ENCODE results near the gene RNF175.
A peak's percentile ranks its signal among the peaks of the same experiment; 100 is the strongest.

The RNF175 gene

DNA sequence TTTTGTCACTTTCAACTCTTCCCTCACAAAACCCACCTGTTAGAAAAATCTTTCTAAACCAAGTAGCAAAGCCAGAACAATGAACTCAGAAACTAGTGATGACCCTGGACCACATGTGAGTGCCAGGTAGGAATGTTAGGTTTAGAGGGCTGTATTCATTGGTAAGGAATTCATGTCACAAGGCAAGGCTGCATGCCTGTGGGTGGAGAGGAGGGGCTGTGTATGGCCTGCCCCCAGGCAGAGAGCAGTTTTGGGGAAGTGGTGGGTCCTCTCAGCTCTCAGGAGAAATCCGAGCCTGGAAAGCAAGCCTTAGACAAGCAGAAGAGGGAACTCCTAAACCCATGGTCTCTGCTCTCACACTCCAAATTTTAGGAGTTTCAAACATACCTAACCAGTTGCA lies 2.4 kb downstream of the RNF175 start:
- DNase-seq (ENCODE audit: insufficient read length, low spot score) (no peak), FAIRE-seq (no peak)
- no peak for TF ChIP-seq POLR2A (IDR thresholded peaks at IDR 0.05; ENCODE audit: low read depth, low read length)
- TF ChIP-seq PAX5 (IDR thresholded peaks at IDR 0.05; ENCODE audit: insufficient read depth, low read length, severe bottlenecking): no peak
- TF ChIP-seq POLR2AphosphoS5 (IDR thresholded peaks at IDR 0.05; ENCODE audit: low read depth, low read length): no peak
- TF ChIP-seq POU2F2 (IDR thresholded peaks at IDR 0.05; ENCODE audit: low read depth, low read length): no peak
- no peak for TF ChIP-seq TAF1 (IDR thresholded peaks at IDR 0.05; ENCODE audit: low read depth, low read length)
- TF ChIP-seq SPI1 (IDR thresholded peaks at IDR 0.05; ENCODE audit: low read depth, low read length): no peak

DNA sequence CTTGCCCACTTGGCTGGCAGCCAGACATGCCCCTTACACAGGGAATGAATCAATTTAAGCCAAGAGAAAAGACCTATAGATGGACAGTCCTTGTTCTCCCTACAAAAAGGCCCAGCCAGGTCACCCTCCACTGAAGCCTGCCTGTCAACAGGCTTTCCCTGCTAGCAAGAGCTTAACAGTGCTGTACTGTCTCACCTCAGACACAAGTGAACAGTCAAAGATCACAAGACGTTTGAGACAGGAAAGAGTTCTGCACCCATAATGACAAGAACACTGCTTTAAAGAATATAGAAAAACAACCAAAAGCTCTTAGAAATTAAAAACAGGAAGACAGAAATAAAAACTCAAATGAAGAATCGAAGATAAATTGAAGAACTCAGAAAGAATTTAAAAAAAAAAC lies 4.6 kb downstream of the RNF175 start:
- no peak for DNase-seq (ENCODE audit: insufficient read length, low spot score)
- no peak for TF ChIP-seq PAX5 (IDR thresholded peaks at IDR 0.05; ENCODE audit: insufficient read depth, low read length, severe bottlenecking)
- no peak for TF ChIP-seq SPI1 (IDR thresholded peaks at IDR 0.05; ENCODE audit: low read depth, low read length)
- TF ChIP-seq POLR2AphosphoS5 (IDR thresholded peaks at IDR 0.05; ENCODE audit: low read depth, low read length): no peak
- no peak for TF ChIP-seq POU2F2 (IDR thresholded peaks at IDR 0.05; ENCODE audit: low read depth, low read length)
- no peak for TF ChIP-seq TAF1 (IDR thresholded peaks at IDR 0.05; ENCODE audit: low read depth, low read length)
- no peak for TF ChIP-seq POLR2A (IDR thresholded peaks at IDR 0.05; ENCODE audit: low read depth, low read length)
- FAIRE-seq: no peak

DNA sequence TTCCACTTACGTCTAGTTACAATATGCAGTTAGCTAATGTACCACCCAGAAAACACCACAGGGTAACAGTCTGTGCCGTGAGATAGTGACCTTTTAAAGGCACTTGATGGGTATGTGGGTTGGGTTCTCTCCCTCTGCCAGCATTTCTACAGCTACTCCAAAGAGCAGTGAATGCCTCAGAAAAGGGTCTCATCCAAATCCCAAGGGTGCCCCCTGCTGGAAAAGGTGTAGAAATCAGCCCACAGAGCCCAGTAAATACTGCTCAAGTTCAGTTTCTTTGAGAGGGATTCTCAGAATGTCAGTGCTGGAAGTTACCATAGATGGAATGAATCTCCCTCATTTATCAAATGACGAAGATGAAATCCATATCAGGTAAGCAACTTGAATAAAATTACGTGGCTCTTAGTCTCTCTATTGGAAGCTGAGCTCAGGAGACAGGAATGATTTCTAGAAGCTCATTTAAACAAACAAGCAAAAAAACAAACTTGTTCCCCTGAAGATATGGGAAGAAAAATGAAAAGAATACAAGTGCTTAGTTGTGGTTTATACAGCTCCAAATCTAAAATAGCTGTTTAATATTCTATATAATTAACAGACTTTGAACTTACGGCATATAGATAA lies 9.5 kb downstream of the RNF175 start:
- FAIRE-seq (peak; percentile 66), DNase-seq (ENCODE audit: insufficient read length, low spot score) (peak; percentile 34)
- TF ChIP-seq POU2F2 (IDR thresholded peaks at IDR 0.05; ENCODE audit: low read depth, low read length): no peak
- no peak for TF ChIP-seq POLR2A (IDR thresholded peaks at IDR 0.05; ENCODE audit: low read depth, low read length)
- no peak for TF ChIP-seq TAF1 (IDR thresholded peaks at IDR 0.05; ENCODE audit: low read depth, low read length)
- no peak for TF ChIP-seq POLR2AphosphoS5 (IDR thresholded peaks at IDR 0.05; ENCODE audit: low read depth, low read length)
- TF ChIP-seq SPI1 (IDR thresholded peaks at IDR 0.05; ENCODE audit: low read depth, low read length): no peak
- TF ChIP-seq PAX5 (IDR thresholded peaks at IDR 0.05; ENCODE audit: insufficient read depth, low read length, severe bottlenecking): no peak

DNA sequence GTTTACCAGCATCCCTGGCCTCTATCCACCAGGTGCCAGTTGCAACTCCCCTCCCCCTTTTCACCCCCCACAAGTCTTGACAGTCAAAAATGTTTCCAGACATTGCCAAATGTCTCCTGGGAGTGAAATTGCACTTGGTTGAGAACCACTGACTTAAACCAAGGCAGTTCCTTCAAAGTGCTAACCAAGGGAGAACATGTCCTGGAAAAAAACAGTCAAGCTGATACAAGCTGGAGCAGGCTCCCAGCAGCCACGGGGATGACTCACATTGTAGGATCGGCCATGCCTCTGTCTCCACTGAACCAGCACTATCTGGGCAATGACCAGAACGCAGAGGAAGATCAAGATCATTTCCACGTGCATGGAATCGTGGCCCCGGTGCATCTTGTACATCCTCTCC lies 11.4 kb downstream of the RNF175 start:
- DNase-seq (ENCODE audit: insufficient read length, low spot score) (no peak), FAIRE-seq (no peak)
- no peak for TF ChIP-seq POLR2A (IDR thresholded peaks at IDR 0.05; ENCODE audit: low read depth, low read length)
- TF ChIP-seq TAF1 (IDR thresholded peaks at IDR 0.05; ENCODE audit: low read depth, low read length): no peak
- no peak for TF ChIP-seq SPI1 (IDR thresholded peaks at IDR 0.05; ENCODE audit: low read depth, low read length)
- no peak for TF ChIP-seq POU2F2 (IDR thresholded peaks at IDR 0.05; ENCODE audit: low read depth, low read length)
- TF ChIP-seq POLR2AphosphoS5 (IDR thresholded peaks at IDR 0.05; ENCODE audit: low read depth, low read length): no peak
- TF ChIP-seq PAX5 (IDR thresholded peaks at IDR 0.05; ENCODE audit: insufficient read depth, low read length, severe bottlenecking): no peak

DNA sequence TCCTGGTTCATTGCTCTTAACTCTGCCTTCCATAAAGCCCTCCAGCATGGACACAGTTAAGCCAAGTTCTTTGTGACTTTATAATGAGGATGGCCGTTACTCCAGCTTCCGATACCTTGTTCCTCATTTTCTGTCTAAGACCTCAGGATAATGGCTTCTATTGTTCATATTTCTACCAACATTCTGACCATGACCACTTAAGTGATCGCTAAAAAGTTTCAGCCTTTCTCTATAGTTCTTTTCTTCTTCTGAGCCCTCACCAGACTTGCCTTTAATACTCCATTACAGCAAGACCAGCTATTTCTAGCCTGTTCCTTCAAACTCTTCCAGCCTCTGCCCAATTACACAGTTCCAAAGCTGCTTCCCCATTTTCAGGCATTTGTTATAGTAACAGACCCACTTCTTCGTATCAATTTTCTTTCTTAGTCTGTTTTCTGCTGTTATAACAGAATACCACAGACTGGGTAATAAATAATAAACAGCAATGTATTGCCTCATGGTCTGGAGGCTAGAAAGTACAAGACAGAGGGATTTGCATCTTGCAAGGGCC lies 12.3 kb downstream of the RNF175 start:
- FAIRE-seq (no peak), DNase-seq (ENCODE audit: insufficient read length, low spot score) (no peak)
- TF ChIP-seq POLR2AphosphoS5 (IDR thresholded peaks at IDR 0.05; ENCODE audit: low read depth, low read length) (no peak), TAF1 (IDR thresholded peaks at IDR 0.05; ENCODE audit: low read depth, low read length) (no peak), POLR2A (IDR thresholded peaks at IDR 0.05; ENCODE audit: low read depth, low read length) (no peak), POU2F2 (IDR thresholded peaks at IDR 0.05; ENCODE audit: low read depth, low read length) (no peak)

DNA sequence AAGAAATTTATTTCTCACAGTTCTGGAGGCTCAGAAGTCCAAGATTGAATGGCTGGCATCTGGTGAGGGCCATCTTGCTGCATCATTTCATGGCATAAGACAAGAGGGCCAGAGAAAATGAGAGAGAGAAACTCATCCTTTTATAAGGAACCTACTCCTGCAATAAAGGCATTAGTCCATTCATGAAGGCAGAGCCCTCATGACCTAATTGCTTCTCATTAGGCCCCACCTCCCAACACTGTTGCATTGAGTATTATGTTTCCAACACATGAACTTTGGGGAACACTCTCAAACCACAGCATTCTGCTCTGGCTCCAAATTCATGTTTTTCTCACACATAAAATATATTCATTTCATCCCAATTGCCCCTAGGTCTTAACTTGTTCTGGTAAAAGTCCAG lies 14.2 kb downstream of the RNF175 start:
- no peak for TF ChIP-seq POLR2A (IDR thresholded peaks at IDR 0.05; ENCODE audit: low read depth, low read length)
- no peak for TF ChIP-seq TAF1 (IDR thresholded peaks at IDR 0.05; ENCODE audit: low read depth, low read length)
- no peak for TF ChIP-seq SPI1 (IDR thresholded peaks at IDR 0.05; ENCODE audit: low read depth, low read length)
- no peak for TF ChIP-seq POLR2AphosphoS5 (IDR thresholded peaks at IDR 0.05; ENCODE audit: low read depth, low read length)
- TF ChIP-seq PAX5 (IDR thresholded peaks at IDR 0.05; ENCODE audit: insufficient read depth, low read length, severe bottlenecking): no peak
- TF ChIP-seq POU2F2 (IDR thresholded peaks at IDR 0.05; ENCODE audit: low read depth, low read length): no peak
- no peak for FAIRE-seq
- no peak for DNase-seq (ENCODE audit: insufficient read length, low spot score)

DNA sequence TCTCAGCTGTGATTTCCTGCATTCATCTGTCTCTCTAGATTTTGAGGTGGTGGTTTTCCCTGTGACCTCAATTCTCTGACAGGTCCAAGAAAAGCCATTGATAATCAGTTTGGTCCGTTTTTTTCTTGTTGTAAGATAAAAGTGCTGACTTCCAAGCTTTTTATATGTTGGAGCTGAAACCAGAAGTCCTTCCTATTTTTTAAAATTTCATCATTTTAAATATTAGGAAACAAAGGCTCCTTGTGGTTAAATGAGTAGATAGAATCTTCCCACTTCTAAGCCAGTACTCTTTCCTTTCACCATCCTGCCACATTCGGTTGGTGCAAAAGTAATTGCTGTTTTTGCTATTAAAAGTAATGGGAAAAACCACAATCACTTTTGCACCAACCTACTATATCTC lies 18.3 kb downstream of the RNF175 start:
- TF ChIP-seq PAX5 (IDR thresholded peaks at IDR 0.05; ENCODE audit: insufficient read depth, low read length, severe bottlenecking) (no peak), POLR2AphosphoS5 (IDR thresholded peaks at IDR 0.05; ENCODE audit: low read depth, low read length) (no peak), POU2F2 (IDR thresholded peaks at IDR 0.05; ENCODE audit: low read depth, low read length) (no peak), POLR2A (IDR thresholded peaks at IDR 0.05; ENCODE audit: low read depth, low read length) (no peak), TAF1 (IDR thresholded peaks at IDR 0.05; ENCODE audit: low read depth, low read length) (no peak), SPI1 (IDR thresholded peaks at IDR 0.05; ENCODE audit: low read depth, low read length) (no peak)
- DNase-seq (ENCODE audit: insufficient read length, low spot score) (no peak), FAIRE-seq (no peak)

DNA sequence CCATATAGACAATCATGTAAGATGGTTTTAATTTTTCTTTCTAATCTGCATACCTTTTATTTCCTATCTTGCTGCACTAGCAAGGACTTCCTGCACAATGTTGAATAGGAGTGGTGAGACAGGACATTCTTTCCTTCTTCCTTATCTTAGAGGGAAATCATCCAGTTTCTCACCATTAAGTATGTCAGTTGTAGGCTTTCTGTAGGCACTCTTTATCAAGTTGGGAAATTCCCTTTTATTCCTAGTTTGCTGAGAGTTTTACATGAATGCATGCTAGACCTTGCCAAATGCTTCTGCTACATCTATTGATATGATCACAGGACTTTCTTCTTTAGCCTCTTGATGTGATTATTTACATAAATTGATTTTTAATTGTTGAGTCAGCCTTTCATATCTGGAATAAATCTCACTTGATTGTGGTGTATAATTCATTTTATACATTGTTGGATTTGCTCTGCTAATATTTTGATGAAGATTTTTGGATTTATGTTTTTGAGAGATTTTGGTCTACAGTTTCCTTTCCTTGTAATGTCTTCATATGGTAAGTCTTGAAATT lies 23.8 kb downstream of the RNF175 start:
- FAIRE-seq: no peak
- no peak for DNase-seq (ENCODE audit: insufficient read length, low spot score)
- TF ChIP-seq SPI1 (IDR thresholded peaks at IDR 0.05; ENCODE audit: low read depth, low read length) (no peak), TAF1 (IDR thresholded peaks at IDR 0.05; ENCODE audit: low read depth, low read length) (no peak), POLR2A (IDR thresholded peaks at IDR 0.05; ENCODE audit: low read depth, low read length) (no peak), PAX5 (IDR thresholded peaks at IDR 0.05; ENCODE audit: insufficient read depth, low read length, severe bottlenecking) (no peak), POLR2AphosphoS5 (IDR thresholded peaks at IDR 0.05; ENCODE audit: low read depth, low read length) (no peak), POU2F2 (IDR thresholded peaks at IDR 0.05; ENCODE audit: low read depth, low read length) (no peak)

DNA sequence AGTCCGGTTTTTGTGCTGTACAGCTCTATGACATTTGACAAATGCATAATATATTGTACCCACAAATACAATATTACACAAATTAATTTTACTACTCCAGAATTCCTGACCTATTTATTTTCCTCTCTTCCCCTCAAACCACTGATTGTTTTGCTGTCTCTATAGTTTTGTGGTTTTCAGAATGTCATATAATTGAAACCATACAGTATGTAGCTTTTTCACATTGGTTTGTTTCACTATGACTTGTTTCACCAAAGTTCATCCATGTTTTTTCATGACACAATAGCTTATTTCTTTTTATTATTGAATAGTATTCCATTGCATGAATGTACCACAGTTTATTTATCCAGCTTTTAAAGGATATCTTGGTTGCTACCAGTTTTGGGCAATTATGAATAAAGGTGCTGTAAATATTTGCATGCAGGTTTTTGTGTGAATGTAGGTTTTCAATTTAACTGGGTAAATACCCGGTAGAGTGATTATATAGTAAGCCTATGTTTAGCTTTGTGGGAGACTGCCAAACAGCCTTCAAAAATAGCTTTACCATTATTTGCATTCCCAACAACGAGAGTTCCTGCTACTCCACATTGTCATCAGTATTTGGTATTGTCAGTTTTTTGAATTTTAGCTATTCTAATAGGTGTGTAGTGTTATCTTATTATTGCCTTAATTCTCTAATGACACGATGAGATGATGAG lies 25.9 kb downstream of the RNF175 start:
- DNase-seq (ENCODE audit: insufficient read length, low spot score): no peak
- no peak for FAIRE-seq
- TF ChIP-seq POLR2A (IDR thresholded peaks at IDR 0.05; ENCODE audit: low read depth, low read length) (no peak), PAX5 (IDR thresholded peaks at IDR 0.05; ENCODE audit: insufficient read depth, low read length, severe bottlenecking) (no peak), POU2F2 (IDR thresholded peaks at IDR 0.05; ENCODE audit: low read depth, low read length) (no peak), TAF1 (IDR thresholded peaks at IDR 0.05; ENCODE audit: low read depth, low read length) (no peak), POLR2AphosphoS5 (IDR thresholded peaks at IDR 0.05; ENCODE audit: low read depth, low read length) (no peak), SPI1 (IDR thresholded peaks at IDR 0.05; ENCODE audit: low read depth, low read length) (no peak)

Measured in GM12891 (cell line).